Smooth muscle cell (in vitro differentiated cells): ENCODE data around the gene MICB. TPM values are rescaled to one million over a fixed set of nuclear protein-coding genes. Genes with fewer than 3 reads are reported as not detected.

Experiments used
- DNase-seq: peaks from one replicate; lab custom pipeline; 2025; ENCODE audit not compliant: unreplicated experiment; lab: John Stamatoyannopoulos, UW
- H2AFZ ChIP-seq: fragments of 200-600 bp; sonication (generic); 2 replicates; pipeline ENCODE4 v1.6.0; 2016; ENCODE audit warnings: antibody characterized with exemption, low read depth, mild to moderate bottlenecking
- H3F3A ChIP-seq: fragments of 200-600 bp; sonication (generic); 2 replicates; pipeline ENCODE4 v1.6.0; 2017; ENCODE audit warnings: antibody characterized with exemption, low read depth
- H3K27ac ChIP-seq: fragments of 200-600 bp; sonication (generic); 2 replicates; pipeline ENCODE4 v1.5.1; 2016; ENCODE audit warnings: low read depth, mild to moderate bottlenecking
- H3K27me3 ChIP-seq: fragments of 200-600 bp; sonication (generic); 2 replicates; pipeline ENCODE4 v1.6.1; 2016; ENCODE audit warnings: low read depth, mild to moderate bottlenecking
- H3K36me3 ChIP-seq: fragments of 200-600 bp; sonication (generic); 2 replicates; pipeline ENCODE4 v1.5.1; 2016; ENCODE audit warnings: low read depth
- H3K4me1 ChIP-seq: fragments of 200-600 bp; sonication (generic); 2 replicates; pipeline ENCODE4 v1.5.1; 2016; ENCODE audit warnings: low read depth
- H3K4me2 ChIP-seq: fragments of 200-600 bp; sonication (generic); 2 replicates; pipeline ENCODE4 v1.6.0; 2016; ENCODE audit warnings: mild to moderate bottlenecking
- H3K4me3 ChIP-seq: fragments of 200-600 bp; sonication (generic); 2 replicates; pipeline ENCODE4 v1.5.1; 2016; ENCODE audit warnings: mild to moderate bottlenecking
- H3K79me2 ChIP-seq: fragments of 200-600 bp; sonication (generic); 2 replicates; pipeline ENCODE4 v1.6.0; 2016; ENCODE audit warnings: low read depth, mild to moderate bottlenecking
- H3K9ac ChIP-seq: fragments of 200-600 bp; sonication (generic); 2 replicates; pipeline ENCODE4 v1.6.0; 2016; ENCODE audit warnings: low read depth
- H3K9me3 ChIP-seq: fragments of 200-600 bp; sonication (generic); replicated peaks from 2 replicates; pipeline ENCODE4 v1.5.1; 2016; ENCODE audit warnings: low read depth
- H4K20me1 ChIP-seq: fragments of 200-600 bp; sonication (generic); 2 replicates; pipeline ENCODE4 v1.6.0; 2016; ENCODE audit warnings: low read depth
- CTCF ChIP-seq: fragments of 200-600 bp; sonication (generic); IDR thresholded peaks from 2 replicates; pipeline ENCODE4 v1.5.1; 2017; ENCODE audit warnings: borderline replicate concordance, mild to moderate bottlenecking, antibody characterized with exemption; ENCODE audit not compliant: insufficient read depth, poor library complexity, severe bottlenecking
- WGBS: methylation state at CpG from one replicate; pipeline ENCODE4 v1.1.7; 2016; ENCODE audit warnings: low lambda C conversion rate; 5-methylcytosine and 5-hydroxymethylcytosine counted together
- polyA plus RNA-seq: library from polyadenylated mRNA; unstranded; fragments of >200 nt; fragmentation: Nextera tagmentation; extraction: Ambion mirVana; gene quantifications from 2 replicates; pipeline ENCODE4 v1.2.1, GENCODE V29; 2016
- total RNA-seq: library from RNA; depleted of rRNA; stranded (reverse); fragments of >200 nt; gene quantifications from 2 replicates; pipeline ENCODE4 v1.2.3, GENCODE V29; 2014

MICB gene
- total and polyA plus RNA-seq, 2 experiments from 2014 or later: 2.4 to 2.9 TPM

- no peak overlapping the region for H3K27ac ChIP-seq
- H2AFZ ChIP-seq: no peak overlapping the region
- no peaks in the 10 kb centered on the region for H3K4me1 ChIP-seq
- no peak for DNase-seq
- no peaks in the 10 kb centered on the region for H3K79me2 ChIP-seq
- no peaks in the 10 kb centered on the region for H3F3A ChIP-seq
- no peak for TF ChIP-seq CTCF
- H3K4me3 ChIP-seq: no peak overlapping the region
- H3K36me3 ChIP-seq: no peaks in the 10 kb centered on the region
- WGBS: 80% methylated on average over 2 of the region's 2 CpGs
- no peaks in the 10 kb centered on the region for H3K9me3 ChIP-seq
- no peaks in the 10 kb centered on the region for H4K20me1 ChIP-seq
- no peak overlapping the region for H3K4me2 ChIP-seq
- no peak overlapping the region for H3K9ac ChIP-seq
- no peaks in the 10 kb centered on the region for H3K27me3 ChIP-seq
Measured at GRCh38 chr6:31468311-31468710, 29.6 kb upstream of the MICB start.

- Histone ChIP-seq H3K9me3 (no peaks in the 10 kb centered on the region), H3K27me3 (no peaks in the 10 kb centered on the region), H3F3A (no peaks in the 10 kb centered on the region), H4K20me1 (no peaks in the 10 kb centered on the region), H3K9ac (no peak overlapping the region), H3K4me1 (no peaks in the 10 kb centered on the region), H3K36me3 (no peaks in the 10 kb centered on the region), H2AFZ (no peak overlapping the region), H3K4me3 (no peak overlapping the region), H3K79me2 (no peaks in the 10 kb centered on the region), H3K27ac (no peak overlapping the region), H3K4me2 (no peak overlapping the region)
- WGBS: 95% methylated on average over 2 of the region's 2 CpGs
- no peak for TF ChIP-seq CTCF
- DNase-seq: no peak
Measured at GRCh38 chr6:31470801-31471200, 27.1 kb upstream of the MICB start.

GRCh38 chr6:31471711-31472110 is 26.2 kb upstream of the MICB start:
- Histone ChIP-seq H3K27me3 (no peaks in the 10 kb centered on the region), H3K4me2 (no peak overlapping the region), H3K9me3 (no peaks in the 10 kb centered on the region), H4K20me1 (no peaks in the 10 kb centered on the region), H3F3A (no peaks in the 10 kb centered on the region), H3K79me2 (no peaks in the 10 kb centered on the region), H3K4me1 (no peaks in the 10 kb centered on the region), H2AFZ (no peak overlapping the region), H3K9ac (no peak overlapping the region), H3K36me3 (no peaks in the 10 kb centered on the region), H3K27ac (no peak overlapping the region), H3K4me3 (no peak overlapping the region)
- no peak for TF ChIP-seq CTCF
- WGBS: 90% methylated on average over 2 of the region's 2 CpGs
- DNase-seq: no peak

GRCh38 chr6:31472259-31472658 is 25.7 kb upstream of the MICB start:
- H3K36me3 ChIP-seq: no peaks in the 10 kb centered on the region
- no peaks in the 10 kb centered on the region for H3K79me2 ChIP-seq
- no peaks in the 10 kb centered on the region for H4K20me1 ChIP-seq
- no peak for DNase-seq
- no peak overlapping the region for H2AFZ ChIP-seq
- H3K9me3 ChIP-seq: no peaks in the 10 kb centered on the region
- no peaks in the 10 kb centered on the region for H3F3A ChIP-seq
- no peak overlapping the region for H3K4me2 ChIP-seq
- H3K27ac ChIP-seq: no peak overlapping the region
- no peaks in the 10 kb centered on the region for H3K27me3 ChIP-seq
- 94% methylated on average over 2 of the region's 2 CpGs for WGBS
- no peak for TF ChIP-seq CTCF
- no peak overlapping the region for H3K4me3 ChIP-seq
- no peaks in the 10 kb centered on the region for H3K4me1 ChIP-seq
- no peak overlapping the region for H3K9ac ChIP-seq
